ENCODE results near the gene ZSCAN16. TPM values are rescaled to one million over a fixed set of nuclear protein-coding genes. Genes with fewer than 3 reads are reported as not detected.
A peak's percentile ranks its signal among the peaks of the same experiment; 100 is the strongest.
"Not testable (repeated sequence)": the region's sequence is repeated elsewhere in the genome, so short reads cannot be mapped to it uniquely, and the experiment has no call there.

The ZSCAN16 gene
- total and polyA plus RNA-seq, 2 donors = 3.5 to 3.9 TPM

DNA sequence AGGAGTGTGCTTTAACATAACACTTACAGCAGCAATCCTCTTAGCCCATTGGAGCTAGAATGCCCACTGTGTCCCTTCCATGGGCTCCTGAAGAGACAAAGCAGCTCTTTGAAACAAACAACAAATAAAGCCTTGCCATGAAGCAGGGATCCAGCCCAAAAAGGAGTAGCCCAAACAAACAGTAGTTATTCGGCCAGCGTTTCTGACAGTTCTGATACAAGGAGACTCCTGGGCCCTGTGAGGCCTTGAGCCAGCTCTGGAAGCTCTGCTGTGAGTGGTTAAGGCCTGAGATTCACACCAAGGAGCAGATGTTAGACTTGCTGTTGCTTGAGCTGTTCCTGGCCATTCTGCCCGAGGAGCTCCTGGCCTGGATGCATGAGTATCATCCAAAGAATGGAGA, 16.9 kb upstream of the ZSCAN16 start:
- H3K27ac ChIP-seq (ENCODE audit: low read depth) = no peak overlapping the region
- H3K4me3 ChIP-seq (ENCODE audit: low read depth, low read length) = no peak overlapping the region
- no peaks in the 10 kb centered on the region for H3K4me1 ChIP-seq (ENCODE audit: insufficient read depth)
- 80% methylated on average over 3 of the region's 3 CpGs for WGBS
- DNase-seq (ENCODE audit: extremely low spot score) = no peak
- no peaks in the 10 kb centered on the region for H3K36me3 ChIP-seq (ENCODE audit: insufficient read depth)

DNA sequence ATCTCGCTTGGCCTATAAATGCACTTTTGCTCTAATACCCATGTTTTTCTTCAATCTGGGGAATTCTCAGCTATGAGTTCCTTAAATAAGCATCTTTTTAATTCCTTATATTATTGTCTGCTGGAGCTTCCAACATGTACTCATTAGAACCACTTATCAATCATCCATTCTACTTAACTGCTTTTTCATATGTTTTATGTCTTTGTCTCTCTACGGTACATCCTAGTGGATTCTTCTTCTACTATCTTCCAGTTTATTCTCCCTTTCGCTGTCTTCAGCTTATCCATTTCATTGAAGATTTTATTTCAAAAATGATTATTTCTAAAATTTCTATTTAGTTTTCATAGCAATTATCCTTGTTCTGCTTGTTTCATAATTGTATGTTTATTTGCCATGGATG, 12.4 kb upstream of the ZSCAN16 start:
- H3K27ac ChIP-seq (ENCODE audit: low read depth) = no peak overlapping the region
- WGBS = 81% methylated on average over 3 of the region's 3 CpGs
- H3K4me3 ChIP-seq (ENCODE audit: low read depth, low read length) = no peak overlapping the region
- peaks cover 1% of the 10 kb centered on the region for H3K36me3 ChIP-seq (ENCODE audit: insufficient read depth)
- no peaks in the 10 kb centered on the region for H3K4me1 ChIP-seq (ENCODE audit: insufficient read depth)
- no peak for DNase-seq (ENCODE audit: extremely low spot score)

DNA sequence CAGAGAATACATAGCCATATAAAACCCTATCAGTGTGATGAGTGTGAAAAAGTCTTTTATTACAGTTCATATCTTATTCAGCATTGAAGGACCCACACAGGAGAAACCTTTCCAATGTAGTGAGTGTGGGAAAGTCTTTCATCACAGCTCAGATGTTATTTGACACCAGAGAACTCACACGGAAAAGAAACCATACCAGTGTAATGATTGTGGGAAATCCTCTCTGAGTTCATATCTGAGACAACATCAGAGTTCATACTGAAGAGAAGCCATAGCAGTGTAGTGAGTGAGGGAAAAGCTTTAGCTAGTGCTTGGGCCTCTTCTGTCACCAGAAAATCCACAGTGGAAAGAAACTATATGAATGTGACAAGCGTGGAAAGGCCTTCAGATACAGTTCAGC, 8.6 kb upstream of the ZSCAN16 start:
- Histone ChIP-seq H3K4me1 (ENCODE audit: insufficient read depth) (no peaks in the 10 kb centered on the region), H3K36me3 (ENCODE audit: insufficient read depth) (peaks cover 1% of the 10 kb centered on the region), H3K4me3 (ENCODE audit: low read depth, low read length) (no peak overlapping the region), H3K27ac (ENCODE audit: low read depth) (no peak overlapping the region)
- no peak for DNase-seq (ENCODE audit: extremely low spot score)
- 80% methylated on average over 2 of the region's 2 CpGs for WGBS

DNA sequence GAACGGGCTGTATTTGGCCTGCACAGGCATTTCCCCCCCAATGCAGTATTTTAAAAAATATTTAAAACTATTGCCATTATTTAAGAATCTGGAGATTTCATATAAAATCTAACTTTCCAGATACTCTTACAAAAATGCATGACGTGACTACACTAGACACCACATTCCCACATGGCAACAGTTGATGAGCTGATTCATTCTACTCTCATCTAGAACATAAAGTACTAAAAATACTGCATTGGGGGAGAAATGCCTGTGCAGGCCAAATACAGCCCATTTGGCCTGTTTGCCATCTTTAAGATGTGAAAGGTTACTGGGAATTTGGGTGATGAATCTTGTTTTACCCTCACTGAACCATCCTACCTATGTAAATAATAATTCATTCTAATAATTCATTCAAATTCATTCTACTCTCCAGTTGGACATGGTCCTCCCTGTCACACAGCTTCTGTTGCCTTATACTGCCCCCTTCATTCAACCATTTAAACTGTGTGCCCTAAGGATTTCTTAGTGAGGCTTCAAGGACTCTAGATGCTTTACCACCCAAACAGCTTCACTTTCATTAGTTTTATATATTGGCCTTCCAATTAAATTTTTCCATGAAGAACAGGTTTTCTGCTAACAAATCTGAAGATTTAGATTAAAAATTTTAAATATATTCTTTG, 6.9 kb upstream of the ZSCAN16 start:
- Histone ChIP-seq H3K4me3 (ENCODE audit: low read depth, low read length) (no peak overlapping the region), H3K36me3 (ENCODE audit: insufficient read depth) (peaks cover 1% of the 10 kb centered on the region), H3K27ac (ENCODE audit: low read depth) (no peak overlapping the region), H3K4me1 (ENCODE audit: insufficient read depth) (no peaks in the 10 kb centered on the region)
- DNase-seq (ENCODE audit: extremely low spot score) = no peak
- 91% methylated on average over 2 of the region's 2 CpGs for WGBS

DNA sequence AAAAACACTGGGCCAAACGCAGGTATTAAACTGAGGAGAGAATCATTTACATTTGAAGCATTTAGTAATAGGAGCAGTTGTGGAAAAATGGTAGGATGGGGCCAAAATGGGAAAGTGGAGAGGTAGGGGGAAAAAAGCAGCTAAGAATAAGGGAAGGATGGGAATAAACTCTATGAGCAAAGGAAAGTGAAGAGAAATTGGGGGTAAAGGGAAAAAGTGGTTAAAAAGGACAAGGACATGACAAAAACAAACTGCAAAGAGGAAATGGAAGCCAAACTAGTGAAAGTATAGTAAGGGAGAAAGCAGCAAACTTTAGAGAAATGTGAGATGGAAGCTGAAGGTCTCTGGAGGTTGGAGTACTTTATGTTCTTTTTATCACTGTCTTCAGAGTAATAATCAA, 6.2 kb upstream of the ZSCAN16 start:
- WGBS = 68% methylated on average over 1 of the region's 1 CpG
- no peak overlapping the region for H3K27ac ChIP-seq (ENCODE audit: low read depth)
- peaks cover 1% of the 10 kb centered on the region for H3K36me3 ChIP-seq (ENCODE audit: insufficient read depth)
- H3K4me3 ChIP-seq (ENCODE audit: low read depth, low read length) = no peak overlapping the region
- DNase-seq (ENCODE audit: extremely low spot score) = no peak
- no peaks in the 10 kb centered on the region for H3K4me1 ChIP-seq (ENCODE audit: insufficient read depth)

DNA sequence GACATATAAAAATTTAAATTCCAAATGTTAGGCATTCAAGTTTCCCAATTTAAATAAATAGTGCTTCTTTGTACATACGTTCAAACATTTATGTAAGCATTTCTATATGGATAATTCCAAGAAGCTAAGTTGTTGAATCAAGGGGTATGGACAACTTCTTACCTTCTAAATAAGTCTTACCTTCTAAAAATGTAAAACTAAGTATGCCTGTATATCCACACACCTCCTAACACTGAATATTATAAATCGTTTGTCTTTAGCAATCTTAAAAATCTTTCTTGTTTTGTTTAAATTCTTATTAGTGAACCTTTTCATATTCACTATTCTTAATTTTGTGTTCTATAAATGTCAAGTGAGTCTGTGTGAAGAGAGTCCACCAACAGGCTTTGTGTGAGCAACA, 2.5 kb upstream of the ZSCAN16 start:
- no peak overlapping the region for H3K4me3 ChIP-seq (ENCODE audit: low read depth, low read length)
- no peaks in the 10 kb centered on the region for H3K4me1 ChIP-seq (ENCODE audit: insufficient read depth)
- no peak for DNase-seq (ENCODE audit: extremely low spot score)
- H3K27ac ChIP-seq (ENCODE audit: low read depth) = no peak overlapping the region
- WGBS = 91% methylated on average over 2 of the region's 2 CpGs
- H3K36me3 ChIP-seq (ENCODE audit: insufficient read depth) = no peaks in the 10 kb centered on the region

DNA sequence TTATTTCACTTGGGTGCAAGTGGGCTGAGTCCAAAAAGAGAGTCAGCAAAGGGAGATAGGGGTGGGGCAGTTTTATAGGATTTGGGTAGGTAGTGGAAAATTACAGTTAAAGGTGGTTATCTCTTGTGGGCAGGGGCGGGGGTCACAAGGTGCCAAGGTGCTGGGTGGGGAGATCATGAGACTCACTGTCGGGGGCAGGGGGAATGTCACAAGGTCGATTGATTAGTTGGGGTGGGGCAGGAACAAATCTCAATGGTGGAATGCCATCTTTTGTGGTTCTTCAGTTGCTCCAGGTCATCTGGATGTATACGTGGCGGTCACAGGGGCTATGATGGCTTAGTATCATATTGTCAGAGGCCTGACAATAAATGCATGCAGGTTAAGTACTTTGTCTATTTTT, 2.1 kb upstream of the ZSCAN16 start:
- H3K4me3 ChIP-seq (ENCODE audit: low read depth, low read length); H3K27ac ChIP-seq (ENCODE audit: low read depth); H3K4me1 ChIP-seq (ENCODE audit: insufficient read depth); H3K36me3 ChIP-seq (ENCODE audit: insufficient read depth); DNase-seq (ENCODE audit: extremely low spot score): not testable (repeated sequence)
- 95% methylated on average over 5 of the region's 5 CpGs for WGBS

DNA sequence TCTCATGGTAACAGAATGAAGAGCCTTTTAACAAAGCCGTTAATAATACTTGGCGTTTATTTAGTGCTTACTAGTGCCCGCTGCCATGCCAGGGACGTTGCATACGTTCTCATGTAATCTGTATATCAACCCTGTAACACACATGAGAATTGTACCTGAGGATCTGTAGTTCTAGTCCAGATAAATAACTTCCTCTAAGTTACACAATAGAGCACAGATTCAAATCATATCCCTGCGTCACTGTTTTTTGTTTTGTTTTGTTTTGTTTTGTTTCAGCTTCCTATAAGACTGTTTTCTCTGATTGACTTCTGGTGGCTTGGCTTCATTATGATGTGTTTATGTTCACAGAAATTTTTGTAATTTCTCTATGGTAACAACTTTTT, 553 bp downstream of the ZSCAN16 start:
- WGBS = 12% methylated on average over 6 of the region's 6 CpGs
- no peak overlapping the region for H3K27ac ChIP-seq (ENCODE audit: low read depth)
- H3K4me1 ChIP-seq (ENCODE audit: insufficient read depth) = no peaks in the 10 kb centered on the region
- H3K36me3 ChIP-seq (ENCODE audit: insufficient read depth) = peaks cover 2% of the 10 kb centered on the region
- no peak for DNase-seq (ENCODE audit: extremely low spot score)
- H3K4me3 ChIP-seq (ENCODE audit: low read depth, low read length) = peak overlapping the region; percentile 52

DNA sequence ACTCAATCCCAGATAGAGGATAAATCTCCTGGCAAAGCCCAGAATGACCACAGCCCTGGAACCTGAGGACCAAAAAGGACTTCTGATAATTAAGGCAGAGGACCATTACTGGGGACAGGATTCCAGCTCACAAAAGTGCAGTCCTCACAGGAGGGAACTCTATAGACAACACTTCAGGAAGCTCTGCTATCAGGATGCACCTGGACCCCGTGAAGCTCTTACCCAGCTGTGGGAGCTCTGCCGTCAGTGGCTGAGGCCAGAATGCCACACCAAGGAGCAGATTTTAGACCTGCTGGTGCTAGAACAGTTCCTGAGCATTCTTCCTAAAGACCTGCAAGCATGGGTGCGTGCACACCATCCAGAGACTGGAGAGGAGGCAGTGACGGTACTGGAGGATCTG, 992 bp downstream of the ZSCAN16 start:
- WGBS = 71% methylated on average over 4 of the region's 4 CpGs
- no peaks in the 10 kb centered on the region for H3K4me1 ChIP-seq (ENCODE audit: insufficient read depth)
- H3K36me3 ChIP-seq (ENCODE audit: insufficient read depth) = peaks cover 2% of the 10 kb centered on the region
- no peak overlapping the region for H3K4me3 ChIP-seq (ENCODE audit: low read depth, low read length)
- no peak overlapping the region for H3K27ac ChIP-seq (ENCODE audit: low read depth)
- DNase-seq (ENCODE audit: extremely low spot score) = no peak

DNA sequence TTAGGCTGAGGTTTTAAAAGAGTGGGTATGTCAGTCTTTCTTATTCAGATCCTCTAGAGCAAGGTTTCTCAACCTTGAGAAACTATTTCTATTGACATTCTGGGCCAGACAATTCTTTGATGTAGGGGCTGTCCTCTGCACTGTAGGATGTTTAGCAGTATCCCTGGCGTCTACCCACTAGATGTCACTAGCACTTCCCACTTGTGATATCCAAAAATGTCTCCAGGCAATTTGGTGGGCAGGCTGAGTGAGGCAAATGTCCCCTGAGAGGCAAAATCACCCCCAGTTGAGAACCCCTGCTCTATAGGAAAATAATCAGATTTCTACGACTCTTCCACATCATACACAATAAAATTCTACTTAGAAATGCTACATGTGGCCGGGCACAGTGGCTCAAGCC, 9.6 kb downstream of the ZSCAN16 start:
- Histone ChIP-seq H3K4me1 (ENCODE audit: insufficient read depth) (no peaks in the 10 kb centered on the region), H3K27ac (ENCODE audit: low read depth) (no peak overlapping the region), H3K4me3 (ENCODE audit: low read depth, low read length) (no peak overlapping the region), H3K36me3 (ENCODE audit: insufficient read depth) (peaks cover 3% of the 10 kb centered on the region)
- DNase-seq (ENCODE audit: extremely low spot score) = no peak
- 49% methylated on average over 3 of the region's 3 CpGs for WGBS

DNA sequence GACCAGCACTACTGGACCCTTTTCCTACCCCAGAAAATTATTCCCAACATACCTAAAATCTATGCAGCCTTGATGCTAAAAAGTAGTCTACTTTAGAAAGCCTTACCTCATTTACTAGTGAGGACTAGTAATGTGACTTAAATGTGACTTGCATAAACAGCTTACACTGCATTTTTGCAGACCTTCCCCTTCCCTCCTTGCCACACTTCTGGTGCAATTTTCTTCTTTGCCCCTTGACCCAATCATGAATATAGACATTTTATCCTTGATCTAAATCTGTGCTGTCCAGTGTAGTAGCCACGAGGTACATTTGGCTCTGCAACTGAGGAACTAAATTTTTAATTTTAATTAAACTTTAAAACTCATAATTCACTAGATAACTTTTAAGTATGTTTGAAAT, 10.3 kb downstream of the ZSCAN16 start:
- Histone ChIP-seq H3K36me3 (ENCODE audit: insufficient read depth) (peaks cover 3% of the 10 kb centered on the region), H3K27ac (ENCODE audit: low read depth) (no peak overlapping the region), H3K4me1 (ENCODE audit: insufficient read depth) (no peaks in the 10 kb centered on the region), H3K4me3 (ENCODE audit: low read depth, low read length) (no peak overlapping the region)
- WGBS = 65% methylated on average over 1 of the region's 1 CpG
- no peak for DNase-seq (ENCODE audit: extremely low spot score)

DNA sequence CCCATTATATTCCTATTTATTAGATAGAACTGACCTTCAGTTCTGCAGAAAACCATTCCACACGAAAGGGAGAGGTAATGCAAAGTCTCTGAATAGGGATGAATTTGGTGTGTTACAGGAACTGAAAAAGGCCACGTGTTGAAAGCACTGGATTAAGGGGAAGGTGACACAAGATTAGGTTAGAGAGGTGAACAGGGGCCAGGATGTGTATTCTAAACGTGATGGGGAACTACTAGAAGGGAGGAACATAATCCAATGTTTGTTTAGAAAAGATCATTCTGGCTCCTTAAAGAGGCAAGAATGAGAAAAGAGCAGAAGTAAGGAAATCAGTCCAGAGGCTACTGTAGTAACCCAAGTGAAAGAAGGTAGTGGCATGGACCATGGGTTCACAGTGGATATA, 11.0 kb downstream of the ZSCAN16 start:
- Histone ChIP-seq H3K4me3 (ENCODE audit: low read depth, low read length) (no peak overlapping the region), H3K27ac (ENCODE audit: low read depth) (no peak overlapping the region), H3K4me1 (ENCODE audit: insufficient read depth) (no peaks in the 10 kb centered on the region), H3K36me3 (ENCODE audit: insufficient read depth) (peaks cover 3% of the 10 kb centered on the region)
- DNase-seq (ENCODE audit: extremely low spot score) = no peak
- 21% methylated on average over 3 of the region's 3 CpGs for WGBS

DNA sequence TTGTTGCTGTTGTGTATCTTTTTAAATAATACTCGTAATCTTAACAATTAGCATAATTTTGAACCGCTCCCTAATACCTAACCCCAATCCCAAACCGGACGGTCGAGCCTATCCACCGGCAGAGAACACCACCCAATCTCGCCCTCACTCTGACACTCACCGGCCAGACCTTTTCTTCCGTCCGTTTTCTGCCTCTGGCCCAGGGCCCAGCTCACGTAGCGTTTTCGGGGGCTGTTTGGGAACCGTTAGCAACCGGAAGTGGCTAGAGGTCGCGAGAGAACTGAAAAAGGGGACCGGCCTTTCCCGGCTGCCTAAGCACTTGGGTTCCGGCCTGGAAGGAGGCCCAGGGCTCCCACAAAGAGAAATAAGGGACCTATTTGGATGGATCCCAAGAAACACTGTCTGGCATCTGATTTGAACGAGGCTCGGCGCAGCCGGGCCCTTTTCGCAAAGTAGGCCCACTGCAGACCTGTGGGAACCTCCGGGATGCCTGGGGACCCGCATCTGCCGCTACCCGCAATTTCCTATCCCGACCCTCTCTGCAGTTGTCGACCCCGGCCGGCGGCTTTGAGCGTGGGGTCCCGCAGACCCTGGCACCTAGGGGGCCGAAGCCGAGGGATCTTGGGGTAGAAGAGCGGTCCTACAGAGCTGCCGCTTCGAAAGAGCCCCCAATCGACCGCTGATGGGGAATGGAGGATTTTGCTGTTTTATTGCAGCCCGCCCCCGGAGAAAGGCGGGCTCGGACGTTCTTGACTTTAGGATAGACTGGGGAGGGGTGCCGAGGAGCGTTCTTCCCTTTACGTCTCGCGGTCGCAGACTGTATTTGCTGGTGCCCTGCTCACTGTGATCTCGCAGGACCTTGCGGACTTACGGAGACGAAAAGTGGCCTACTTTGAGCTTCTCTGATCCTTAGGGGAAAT, 12.4 kb downstream of the ZSCAN16 start:
- WGBS = under 1% methylated on average over 58 of the region's 58 CpGs
- no peaks in the 10 kb centered on the region for H3K36me3 ChIP-seq (ENCODE audit: insufficient read depth)
- H3K27ac ChIP-seq (ENCODE audit: low read depth) = peak overlapping the region; percentile 89
- no peaks in the 10 kb centered on the region for H3K4me1 ChIP-seq (ENCODE audit: insufficient read depth)
- H3K4me3 ChIP-seq (ENCODE audit: low read depth, low read length) = peak overlapping the region; percentile 73
- DNase-seq (ENCODE audit: extremely low spot score) = peak; percentile 80

DNA sequence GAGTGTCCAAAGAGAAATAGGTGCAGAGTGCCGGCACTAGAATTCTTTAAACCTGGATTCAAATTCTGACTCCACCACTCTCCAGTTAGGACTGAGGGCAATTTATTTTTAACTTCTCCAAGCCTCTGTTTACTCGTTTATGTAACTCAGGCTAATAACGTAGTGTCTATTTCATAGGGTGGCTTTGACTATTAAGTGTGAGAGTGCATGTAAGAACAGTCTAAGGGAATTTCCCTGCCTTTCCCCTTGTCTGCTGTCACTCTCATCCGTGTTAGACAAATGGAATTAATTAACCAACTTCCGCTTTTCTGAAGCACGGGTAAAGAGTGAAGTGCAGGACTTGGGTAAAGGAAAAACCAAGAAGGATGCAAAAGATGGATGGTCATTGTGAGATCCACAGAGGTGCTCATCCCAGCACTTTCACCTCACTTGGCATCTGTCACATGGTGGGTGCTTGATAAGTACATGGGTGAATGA, 13.1 kb downstream of the ZSCAN16 start:
- WGBS = 2% methylated on average over 6 of the region's 6 CpGs
- Histone ChIP-seq H3K36me3 (ENCODE audit: insufficient read depth) (no peaks in the 10 kb centered on the region), H3K4me3 (ENCODE audit: low read depth, low read length) (peak overlapping the region; percentile 73), H3K4me1 (ENCODE audit: insufficient read depth) (no peaks in the 10 kb centered on the region), H3K27ac (ENCODE audit: low read depth) (peak overlapping the region; percentile 89)
- DNase-seq (ENCODE audit: extremely low spot score) = no peak

Measured in urinary bladder (tissue), 4 donors.